NCI-H82 (cell line): Measurements from ENCODE around the gene CEBPZ.
"Not testable (repeated sequence)": the region's sequence is repeated elsewhere in the genome, so short reads cannot be mapped to it uniquely, and the experiment has no call there.

Experiments
- DNase-seq: peaks from one replicate; lab custom pipeline; 2025; lab: John Stamatoyannopoulos, UW

The CEBPZ gene

DNA sequence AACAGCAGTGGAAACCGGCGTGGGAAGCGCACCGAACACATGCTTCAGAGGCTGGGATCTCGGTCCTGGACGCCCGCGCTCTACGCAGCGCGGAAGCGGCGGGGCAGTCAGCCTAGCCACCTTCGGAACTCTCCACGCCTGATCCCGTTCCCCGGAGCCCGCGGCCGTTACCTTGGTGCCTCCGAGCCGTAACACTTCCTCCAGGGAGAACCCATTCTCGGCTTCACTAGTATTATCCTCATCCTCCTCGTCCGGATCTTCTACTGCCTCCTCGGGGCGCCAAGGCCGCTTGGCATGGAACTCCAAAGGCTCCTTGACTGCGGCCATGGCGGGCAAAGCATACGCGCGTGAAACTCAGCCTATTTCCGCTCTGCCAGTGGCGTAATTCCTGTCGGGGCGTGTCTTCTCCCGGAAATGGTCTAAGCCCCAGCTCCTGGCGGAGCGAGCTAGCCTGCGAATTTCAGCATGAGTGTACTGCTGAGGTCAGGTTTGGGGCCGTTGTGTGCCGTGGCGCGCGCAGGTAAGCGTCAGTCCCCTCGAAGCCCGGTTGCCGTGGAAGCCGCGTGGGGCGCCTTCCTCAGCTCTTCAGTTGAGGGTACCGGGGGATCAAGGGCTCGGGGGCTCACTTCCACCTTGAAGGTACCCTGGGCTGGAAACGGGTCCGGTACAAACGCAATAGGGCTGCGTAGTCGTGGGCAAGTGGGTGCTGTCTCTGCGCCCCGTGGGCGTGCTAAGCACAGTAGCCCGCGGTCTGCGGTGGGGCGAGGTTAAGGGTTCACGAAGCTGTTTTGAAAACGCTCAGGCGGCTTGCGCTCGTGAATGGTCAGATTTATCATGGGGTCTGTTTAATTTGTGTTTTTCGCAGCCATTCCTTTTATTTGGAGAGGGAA lies at the start of gene CEBPZ, which contains the start of gene NDUFAF7:
Gene CEBPZ (minus strand): TSS at position 356 of the 890 bp plus-strand sequence. CDS start 29 bp downstream, at position 327.
Gene NDUFAF7 (plus strand): TSS at position 418 of the 890 bp plus-strand sequence. CDS start 48 bp downstream, at position 466.
- peak; percentile 93 for DNase-seq

- no peak for DNase-seq
Measured at GRCh38 chr2:37276291-37276690, 44.9 kb upstream of the CEBPZ start.

DNA sequence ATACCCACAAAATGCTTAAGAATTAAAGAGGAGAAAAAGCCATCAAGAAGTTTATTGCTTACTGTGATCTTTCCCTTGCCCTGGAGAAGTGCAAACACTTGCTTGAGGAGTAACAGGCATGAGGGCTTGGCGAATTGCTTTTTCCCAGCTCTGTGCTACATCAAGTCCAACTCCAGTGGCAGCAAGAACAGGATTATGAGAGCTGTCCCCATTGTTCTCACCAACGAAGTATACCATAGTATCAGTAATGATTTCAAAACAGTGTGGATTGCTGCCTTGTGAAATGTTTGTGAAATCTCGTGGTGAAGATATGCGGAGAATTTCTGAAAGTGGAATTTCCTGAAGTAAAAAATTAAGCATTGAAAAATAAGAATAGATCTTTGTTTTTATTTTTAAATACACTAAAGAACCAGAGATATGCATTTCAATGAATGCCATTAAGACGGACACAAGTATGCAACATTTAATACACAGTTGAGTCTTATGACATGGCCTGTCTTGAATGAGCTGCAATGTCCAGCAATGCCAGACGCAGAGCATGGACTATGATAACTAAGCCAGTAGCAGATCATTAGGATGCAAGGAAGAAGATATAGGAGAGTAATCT lies 43.1 kb upstream of the CEBPZ start:
- DNase-seq = no peak

- no peak for DNase-seq
Measured at GRCh38 chr2:37271376-37272067, 40.1 kb upstream of the CEBPZ start.

- DNase-seq = no peak
Measured at GRCh38 chr2:37268111-37268510, 36.7 kb upstream of the CEBPZ start.

- DNase-seq = no peak
Measured at GRCh38 chr2:37267685-37268084, 36.3 kb upstream of the CEBPZ start.

- DNase-seq = no peak
Measured at GRCh38 chr2:37263839-37264238, 32.4 kb upstream of the CEBPZ start.

DNA sequence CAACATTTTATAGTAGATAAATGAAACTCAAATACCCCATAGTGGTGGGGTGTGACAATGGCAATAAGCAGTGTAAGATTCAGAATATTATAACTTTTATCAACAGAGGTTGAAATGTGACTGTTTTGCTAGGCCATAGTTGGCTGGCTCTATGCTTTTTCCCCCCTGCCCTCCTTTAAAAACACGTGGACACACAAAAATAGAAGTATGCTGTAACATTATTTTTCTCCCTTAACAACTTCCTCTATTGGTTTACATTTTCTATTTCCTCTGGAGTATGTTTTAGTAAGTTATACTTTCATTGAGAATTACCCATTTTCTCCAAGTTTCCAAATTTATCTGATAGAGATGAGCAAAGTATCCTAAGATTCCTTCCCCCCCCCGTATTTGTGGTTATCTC lies 31.1 kb upstream of the CEBPZ start:
- DNase-seq = no peak

GRCh38 chr2:37250869-37251740 lies 19.7 kb upstream of the CEBPZ start:
- DNase-seq = no peak

GRCh38 chr2:37246205-37246604 lies 14.8 kb upstream of the CEBPZ start:
- no peak for DNase-seq

DNA sequence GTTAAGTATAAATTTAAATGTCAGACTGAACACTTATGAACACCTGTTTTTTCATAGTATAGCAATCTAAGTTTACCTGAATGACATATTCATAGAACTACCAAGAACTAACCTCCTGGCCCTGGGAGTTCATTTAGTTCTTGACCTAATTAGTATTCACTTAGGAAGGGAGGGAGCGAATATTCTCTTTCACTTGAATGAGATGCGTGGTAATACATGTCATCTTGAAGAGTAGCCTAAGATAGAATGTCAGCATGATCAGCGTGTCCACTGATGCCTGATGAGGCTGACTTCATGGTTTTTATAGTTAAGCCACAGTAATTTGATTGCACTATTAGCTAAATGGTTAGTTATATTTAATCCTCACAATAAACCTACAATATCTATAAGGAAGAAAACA lies 13.4 kb upstream of the CEBPZ start:
- no peak for DNase-seq

DNA sequence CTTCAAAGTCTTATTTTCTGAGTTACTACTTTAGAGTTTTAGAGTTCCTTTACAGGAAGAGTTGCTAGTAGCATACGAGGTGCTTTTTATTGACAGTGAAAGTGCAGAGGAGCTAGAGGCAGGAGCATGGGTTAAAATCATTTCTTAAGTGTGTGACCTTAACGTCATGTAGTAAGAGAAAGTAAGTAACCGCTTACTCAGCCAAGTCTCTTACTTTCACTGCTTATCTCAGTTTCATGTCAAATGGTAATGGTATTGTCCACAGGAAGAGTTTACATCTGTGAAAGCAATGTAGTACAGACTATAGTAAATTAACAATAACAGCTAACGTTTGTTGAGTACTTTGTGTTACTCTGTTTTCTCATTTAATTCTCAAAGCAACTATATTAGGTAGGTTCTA lies 12.6 kb upstream of the CEBPZ start:
- no peak for DNase-seq

GRCh38 chr2:37243435-37243834 lies 12.0 kb upstream of the CEBPZ start:
- DNase-seq = no peak

DNA sequence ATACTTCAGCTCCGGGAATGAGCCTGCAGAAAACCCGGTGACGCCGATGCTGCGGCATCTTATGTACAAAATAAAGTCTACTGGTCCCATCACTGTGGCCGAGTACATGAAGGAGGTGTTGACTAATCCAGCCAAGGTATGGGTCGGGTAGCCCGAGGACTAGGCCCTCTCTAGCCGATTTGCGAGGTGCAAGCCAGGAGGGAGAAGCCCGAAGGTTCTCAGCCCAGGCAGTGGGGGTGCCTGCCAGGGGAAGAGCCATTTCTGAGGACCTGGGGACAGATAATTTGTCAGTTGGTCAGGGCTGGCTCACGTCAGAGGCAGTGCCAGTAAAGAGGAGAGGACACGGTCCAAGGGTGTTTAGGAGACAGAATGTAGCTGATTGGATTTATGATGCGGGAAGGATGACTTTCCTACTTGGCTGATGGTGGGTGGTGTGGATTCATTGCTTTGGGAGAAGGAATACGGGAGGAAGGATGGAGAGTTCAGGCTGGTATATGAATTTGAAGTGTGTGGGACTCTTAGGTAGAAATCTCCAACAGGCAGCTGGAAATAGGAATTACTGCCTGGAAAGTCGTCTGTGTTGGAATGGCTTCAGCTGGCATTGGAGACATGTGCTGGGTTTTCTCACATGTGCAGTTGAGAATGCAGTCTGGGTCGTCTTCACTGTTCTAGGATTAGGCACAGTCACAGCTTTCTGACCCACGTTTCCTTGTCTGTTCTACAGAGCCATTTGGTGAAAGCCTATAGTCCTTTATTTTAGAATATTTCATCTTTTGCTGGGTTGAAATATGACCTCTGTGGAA lies 936 bp upstream of the CEBPZ start:
- DNase-seq = peak; percentile 56

DNA sequence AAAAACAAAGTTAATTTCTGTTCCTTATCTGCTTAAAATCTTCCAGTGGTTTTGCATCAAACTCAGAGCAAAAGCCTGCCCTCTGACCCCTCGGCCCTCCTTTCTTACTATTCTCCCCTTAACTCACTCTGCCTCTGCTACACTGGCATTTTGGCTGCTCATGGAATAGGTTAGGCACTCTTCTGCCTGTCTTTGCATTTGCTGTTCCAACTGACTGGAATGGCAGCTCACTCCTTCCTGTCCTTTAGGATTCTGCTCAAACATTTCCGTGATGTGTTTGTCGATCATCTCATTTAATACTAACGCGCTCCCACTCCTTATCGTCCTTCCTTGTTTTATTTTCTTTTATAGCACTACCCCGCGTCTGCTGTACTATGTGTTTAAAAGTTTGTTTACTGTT lies 815 bp downstream of the CEBPZ start:
- peak; percentile 37 for DNase-seq

- DNase-seq = no peak
Measured at GRCh38 chr2:37228788-37229187, 2.6 kb downstream of the CEBPZ start.

- DNase-seq = peak; percentile 67
Measured at GRCh38 chr2:37226863-37227262, 4.5 kb downstream of the CEBPZ start.

DNA sequence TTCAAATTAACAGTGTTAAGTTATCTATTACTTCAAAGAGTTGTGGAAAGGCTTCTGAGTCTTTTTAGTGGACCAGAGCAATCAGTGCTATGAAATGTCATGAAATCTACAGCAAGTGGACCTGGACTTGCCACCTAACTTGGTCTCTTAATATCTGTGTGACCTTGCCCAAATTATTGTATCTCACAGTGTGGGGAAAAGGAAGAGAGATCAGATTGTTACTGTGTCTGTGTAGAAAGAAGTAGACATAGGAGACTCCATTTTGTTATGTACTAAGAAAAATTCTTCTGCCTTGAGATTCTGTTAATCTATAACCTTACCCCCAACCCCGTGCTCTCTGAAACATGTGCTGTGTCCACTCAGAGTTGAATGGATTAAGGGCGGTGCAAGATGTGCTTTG lies 6.3 kb downstream of the CEBPZ start:
- DNase-seq = not testable (repeated sequence)

- DNase-seq = no peak
Measured at GRCh38 chr2:37224063-37224462, 7.3 kb downstream of the CEBPZ start.

GRCh38 chr2:37223131-37223530 lies 8.3 kb downstream of the CEBPZ start:
- no peak for DNase-seq

GRCh38 chr2:37219046-37219445 lies 12.3 kb downstream of the CEBPZ start:
- DNase-seq = no peak
